Measurements from ENCODE around the gene PXDC1.
"Not testable (repeated sequence)": the region's sequence is repeated elsewhere in the genome, so short reads cannot be mapped to it uniquely, and the experiment has no call there.

Gene PXDC1

DNA sequence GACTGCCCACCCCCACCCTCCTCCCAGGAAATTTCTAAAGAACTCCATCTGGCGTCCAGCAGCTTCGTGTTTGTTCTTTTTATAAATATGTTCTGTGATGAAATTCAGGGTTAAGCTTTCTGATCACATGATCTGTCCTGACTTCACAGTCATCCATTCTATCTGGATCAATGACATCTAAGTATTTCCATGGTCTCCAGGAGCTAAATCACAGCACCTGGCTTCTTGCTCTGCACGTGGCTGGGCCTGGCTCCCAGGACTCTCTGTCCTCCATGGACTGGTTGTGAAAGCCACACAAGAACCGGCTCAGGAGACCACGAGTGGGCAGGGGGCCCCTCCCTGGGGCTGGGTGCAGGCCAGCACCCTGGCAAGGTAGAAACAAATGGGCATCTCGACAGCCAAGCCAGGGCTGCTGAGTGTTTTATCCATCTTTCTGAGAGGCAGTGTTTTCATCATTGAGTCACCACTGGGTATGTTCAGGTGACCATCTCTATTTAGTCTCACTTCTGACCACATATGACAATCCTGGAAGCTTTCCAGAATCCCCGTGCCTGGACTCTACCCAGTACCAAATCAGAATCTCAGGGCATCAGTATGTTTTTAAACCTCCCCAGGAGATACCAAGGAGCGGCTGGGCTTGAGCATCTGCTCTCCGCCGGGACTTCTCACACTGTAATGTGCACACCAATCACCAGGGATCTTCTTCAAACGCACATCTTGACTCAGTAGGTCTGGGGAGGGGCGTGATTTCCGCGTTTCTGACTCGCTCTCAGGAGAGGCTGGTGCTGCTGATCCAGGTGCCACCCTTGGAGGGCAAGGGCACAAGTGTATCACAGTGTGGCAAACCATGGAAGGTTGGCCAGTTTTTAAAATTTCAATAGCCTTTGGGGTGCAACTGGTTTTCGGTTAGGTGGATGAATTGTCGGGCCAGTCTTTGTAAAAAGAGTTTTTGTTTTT lies 31.6 kb upstream of the PXDC1 start:
- DNase-seq, result no peak

DNA sequence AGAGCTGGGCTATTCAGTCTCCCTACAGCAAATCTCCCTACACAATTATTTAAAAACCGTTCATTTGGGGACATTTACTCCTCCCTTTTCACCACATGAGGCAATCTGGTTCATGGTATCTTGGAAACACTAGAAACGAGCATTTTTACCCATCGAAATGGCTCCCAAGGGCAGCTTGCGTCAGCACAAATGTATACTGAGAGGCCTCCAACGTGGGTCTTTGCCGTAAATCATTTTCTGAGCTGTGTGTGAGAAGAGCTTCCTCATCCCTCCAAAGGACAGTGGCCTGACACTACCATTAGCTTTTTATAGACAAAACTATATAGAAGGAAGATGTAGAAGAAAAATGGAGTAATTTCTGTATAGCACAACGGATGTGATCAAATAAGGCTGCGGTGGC lies 30.0 kb upstream of the PXDC1 start:
- no peak for DNase-seq

DNA sequence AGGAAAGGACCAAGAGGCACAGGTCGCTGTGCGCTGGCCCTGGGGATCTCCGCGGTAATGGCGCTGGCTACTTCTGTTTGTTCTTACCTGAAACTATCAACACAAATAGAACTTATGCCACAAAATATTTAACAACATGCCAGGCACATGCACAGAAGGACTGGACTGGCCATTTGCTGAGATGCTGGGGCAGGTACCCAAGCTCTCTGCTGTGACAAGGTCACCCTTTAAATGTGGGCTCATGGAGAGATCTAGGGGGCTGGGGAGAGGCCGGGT lies 28.0 kb upstream of the PXDC1 start:
- no peak for DNase-seq

DNA sequence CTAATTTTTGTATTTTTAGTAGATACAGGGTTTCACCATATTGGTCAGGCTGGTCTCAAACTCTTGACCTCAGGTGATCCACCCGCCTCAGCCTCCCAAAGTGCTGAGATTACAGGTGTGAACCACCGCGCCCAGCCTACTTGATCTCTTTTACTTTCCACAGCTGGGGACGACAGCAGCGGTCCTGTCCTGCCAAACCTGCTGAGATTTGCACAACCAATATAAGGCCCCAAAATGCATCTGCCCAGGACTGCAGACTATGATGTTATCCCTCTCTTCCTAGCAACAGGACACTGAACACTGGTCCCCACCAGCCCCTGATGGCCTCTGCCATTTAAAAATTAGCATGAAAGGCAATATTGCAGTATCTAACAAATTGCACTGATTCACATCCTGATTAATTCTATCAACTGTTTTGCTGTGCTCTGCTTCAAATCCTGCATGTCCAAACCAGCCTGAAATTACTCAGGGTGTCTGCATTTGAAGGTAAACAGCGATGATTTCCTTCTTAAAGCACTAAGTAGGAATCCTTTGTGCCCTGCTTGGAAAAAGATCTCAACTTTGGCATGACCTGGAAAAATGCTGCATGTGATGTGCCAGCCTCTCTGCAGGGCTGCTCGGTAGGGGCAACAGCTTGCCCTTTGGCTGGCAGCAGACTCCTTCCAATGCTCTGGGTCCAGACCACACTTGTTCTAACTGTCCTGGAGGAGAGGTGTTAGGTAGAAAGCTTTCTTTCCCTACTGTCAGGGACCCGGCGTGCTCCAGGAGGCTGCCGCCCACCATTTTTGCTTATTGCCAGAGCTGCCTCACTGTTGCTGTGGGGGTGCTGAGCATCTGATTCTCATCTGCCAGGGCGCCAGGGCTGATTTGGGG lies 27.4 kb upstream of the PXDC1 start:
- no peak for DNase-seq

DNA sequence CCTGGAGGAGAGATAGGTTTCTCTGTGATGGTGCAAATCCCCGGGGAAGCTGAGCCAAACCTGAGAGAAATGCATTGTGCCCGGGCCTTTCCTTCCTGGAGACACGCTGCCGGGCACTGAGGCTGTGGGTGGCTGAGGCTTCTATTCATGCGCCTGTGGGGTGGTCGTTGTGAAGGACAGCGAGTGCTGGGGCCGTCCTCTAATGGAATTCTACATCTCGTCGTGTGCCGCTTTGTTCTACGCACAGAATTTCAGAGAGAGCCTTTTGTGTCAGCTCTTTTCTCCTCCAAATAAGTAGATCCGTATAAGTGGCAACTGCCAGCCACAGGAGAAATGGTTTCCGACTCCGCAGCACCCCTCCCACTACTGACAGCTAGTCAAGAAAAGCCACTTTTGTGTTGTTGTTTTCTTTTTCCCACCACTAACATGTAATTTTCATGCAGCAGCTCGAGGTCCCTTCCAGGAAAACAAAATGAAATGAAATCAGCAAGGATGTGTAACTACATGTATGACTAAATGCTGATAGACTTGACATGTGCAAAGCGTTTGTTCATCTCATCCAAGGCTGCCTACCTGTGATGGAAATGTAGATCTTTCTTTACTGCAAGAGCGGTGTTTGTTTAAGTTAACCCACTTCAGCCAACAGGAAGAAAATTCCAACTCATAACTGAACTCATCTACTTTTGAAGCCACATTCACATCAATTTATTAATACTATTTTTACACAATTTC lies 26.4 kb upstream of the PXDC1 start:
- DNase-seq, result no peak

DNA sequence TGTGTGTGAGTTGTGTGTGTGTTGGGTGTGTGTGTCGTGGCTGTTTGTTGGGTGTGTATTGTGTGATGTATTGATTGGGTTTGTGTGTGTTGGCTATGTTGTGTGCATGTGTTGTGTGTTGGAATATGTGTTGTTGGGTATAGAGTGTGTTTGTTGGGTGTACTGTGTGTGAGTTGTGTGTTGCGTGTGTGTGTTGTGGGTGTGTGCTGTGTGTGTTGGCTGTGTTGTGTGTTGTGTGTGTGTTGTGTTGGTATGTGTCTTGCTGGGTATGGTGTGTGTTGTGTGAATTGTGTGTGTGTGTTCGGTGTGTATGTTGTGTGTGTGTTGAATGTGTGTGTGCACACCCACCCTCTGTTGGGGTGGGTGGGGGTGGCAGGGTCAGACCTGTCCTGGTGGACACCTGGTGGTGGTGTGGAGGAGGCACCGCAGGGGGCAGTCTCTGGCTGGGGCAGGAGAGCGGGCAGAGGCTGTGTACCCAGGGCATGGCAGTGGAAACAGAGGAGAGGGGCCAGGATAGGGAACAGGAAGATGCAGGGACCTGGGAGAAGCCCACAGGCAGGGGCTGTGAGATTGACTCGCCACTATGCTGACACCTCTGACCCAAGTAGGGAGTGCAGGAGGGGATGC lies 25.5 kb upstream of the PXDC1 start:
- no peak for DNase-seq

DNA sequence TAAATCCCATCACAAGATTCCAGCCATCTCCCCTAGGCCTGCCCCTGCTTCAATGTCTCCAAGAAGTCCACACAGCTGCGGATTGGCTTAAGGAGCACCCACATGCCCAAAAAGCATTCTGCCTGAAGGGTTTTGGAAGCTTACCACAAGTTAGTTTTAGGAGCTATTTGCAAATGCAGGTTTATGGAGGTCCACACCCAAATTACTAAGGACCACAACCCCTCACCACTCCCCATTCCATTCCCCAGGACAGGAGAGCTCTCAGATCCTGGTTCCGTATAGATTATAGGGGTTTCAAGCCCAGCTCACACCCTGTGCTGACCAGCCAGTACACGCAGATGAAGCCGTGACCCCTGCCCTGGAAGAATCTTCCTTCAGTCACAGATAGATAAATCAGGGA lies 24.3 kb upstream of the PXDC1 start:
- no peak for DNase-seq

DNA sequence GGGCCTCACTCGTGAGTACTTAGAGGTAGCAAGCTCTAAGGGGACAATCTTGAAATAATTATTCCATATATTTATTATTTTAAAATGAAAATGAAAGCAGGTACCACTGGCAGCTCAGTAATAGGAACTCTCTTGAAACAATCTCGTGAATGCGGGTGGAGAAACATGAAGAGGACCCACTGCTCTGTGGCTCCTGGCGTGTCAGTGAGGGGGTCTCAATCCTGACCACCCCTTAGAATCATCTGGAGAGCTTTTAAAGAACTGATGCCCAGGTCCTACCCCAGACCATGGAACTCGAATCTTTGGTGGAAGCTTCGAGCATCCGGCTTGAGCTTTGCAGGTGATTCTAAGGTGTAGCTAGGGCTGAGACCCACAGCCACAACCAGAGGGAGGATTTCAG lies 23.9 kb upstream of the PXDC1 start:
- no peak for DNase-seq

DNA sequence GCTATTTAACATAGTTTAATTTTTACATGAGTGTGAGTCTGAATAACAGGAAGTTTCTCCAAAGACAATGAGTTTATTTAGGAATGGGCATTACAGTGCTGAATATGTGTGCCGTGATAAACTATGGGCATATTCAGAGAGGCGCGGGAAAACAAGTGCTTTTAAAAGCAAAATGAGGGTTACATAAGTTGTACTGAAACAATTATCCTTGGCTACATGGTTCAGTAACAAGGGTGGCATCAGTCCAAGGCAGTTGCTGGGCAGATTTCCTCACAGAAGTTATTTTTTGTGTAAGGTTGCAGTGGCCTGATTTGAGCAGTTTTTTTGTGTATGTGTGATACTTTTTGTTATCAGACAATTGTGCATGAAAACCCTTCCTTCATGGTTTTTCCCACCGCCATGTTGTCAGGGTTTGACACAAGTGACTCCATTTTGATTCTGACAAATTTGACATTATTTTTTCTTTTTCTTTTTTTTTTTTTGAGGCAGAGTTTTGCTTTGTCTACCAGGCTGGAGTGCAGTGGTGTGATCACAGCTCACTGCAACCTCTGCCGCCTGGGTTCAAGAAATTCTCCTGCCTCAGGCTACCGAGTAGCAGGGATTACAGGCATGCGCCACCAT lies 22.3 kb upstream of the PXDC1 start:
- no peak for DNase-seq

DNA sequence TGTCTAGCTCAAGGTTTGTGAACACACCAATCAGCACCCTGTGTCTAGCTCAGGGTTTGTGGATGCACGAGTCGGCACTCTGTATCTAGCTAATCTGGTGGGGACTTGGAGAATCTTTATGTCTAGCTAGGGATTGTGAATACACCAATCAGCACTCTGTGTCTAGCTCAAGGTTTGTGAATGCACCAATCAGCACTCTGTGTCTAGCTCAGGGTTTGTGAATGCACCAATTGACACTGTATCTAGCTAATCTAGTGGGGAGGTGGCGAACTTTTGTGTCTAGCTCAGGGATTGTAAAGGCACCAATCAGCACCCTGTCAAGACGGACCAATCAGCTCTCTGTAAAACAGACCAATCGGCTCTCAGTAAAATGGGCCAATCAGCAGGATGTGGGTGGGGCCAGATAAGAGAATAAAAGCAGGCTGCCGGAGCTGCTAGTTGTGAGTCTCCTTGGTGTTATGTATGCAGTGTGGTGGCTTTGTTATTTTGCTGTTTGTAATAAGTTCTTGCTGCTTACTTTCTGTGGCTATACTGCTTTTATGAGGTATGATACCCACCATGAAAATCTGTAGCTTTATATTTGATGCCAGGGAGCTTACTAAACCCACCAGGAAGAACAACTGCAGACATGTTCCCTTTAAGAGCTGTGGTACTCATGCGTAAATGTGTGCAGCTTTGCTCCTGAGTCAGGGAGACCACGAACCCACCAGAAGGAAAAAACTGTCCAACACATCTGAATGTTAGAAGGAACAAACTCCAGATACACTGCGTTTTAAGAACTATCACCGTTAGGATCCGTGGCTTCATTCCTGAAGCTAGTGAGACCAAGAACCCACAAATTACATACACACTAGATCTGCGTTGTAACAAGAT lies 20.9 kb upstream of the PXDC1 start:
- DNase-seq, result not testable (repeated sequence)

DNA sequence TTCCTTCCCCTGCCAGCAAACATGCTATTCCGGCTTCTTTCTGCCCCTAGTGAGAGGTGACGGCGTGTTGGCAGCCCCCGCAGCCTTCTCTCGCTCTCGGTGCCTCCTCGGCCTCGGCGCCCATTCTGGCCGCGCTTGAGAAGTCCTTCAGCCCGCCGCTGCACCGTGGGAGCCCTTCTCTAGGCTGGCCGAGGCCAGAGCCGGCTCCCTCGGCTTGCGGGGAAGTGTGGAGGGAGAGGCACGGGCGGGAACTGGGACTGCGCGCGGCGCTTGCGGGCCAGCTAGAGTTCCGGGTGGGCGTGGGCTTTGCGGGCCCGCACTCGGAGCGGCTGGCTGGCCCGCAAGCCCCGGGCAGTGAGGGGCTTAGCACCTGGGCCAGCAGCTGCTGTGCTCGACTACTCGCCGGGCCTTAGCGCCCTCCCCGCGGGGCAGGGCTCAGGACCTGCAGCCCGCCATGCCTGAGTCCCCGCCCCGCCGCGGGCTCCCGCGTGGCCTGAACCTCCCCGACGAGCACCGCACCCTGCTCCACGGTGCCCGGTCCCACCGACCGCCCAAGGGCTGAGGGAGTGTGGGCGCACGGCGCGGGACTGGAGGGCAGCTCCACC lies 20.0 kb upstream of the PXDC1 start:
- no peak for DNase-seq

DNA sequence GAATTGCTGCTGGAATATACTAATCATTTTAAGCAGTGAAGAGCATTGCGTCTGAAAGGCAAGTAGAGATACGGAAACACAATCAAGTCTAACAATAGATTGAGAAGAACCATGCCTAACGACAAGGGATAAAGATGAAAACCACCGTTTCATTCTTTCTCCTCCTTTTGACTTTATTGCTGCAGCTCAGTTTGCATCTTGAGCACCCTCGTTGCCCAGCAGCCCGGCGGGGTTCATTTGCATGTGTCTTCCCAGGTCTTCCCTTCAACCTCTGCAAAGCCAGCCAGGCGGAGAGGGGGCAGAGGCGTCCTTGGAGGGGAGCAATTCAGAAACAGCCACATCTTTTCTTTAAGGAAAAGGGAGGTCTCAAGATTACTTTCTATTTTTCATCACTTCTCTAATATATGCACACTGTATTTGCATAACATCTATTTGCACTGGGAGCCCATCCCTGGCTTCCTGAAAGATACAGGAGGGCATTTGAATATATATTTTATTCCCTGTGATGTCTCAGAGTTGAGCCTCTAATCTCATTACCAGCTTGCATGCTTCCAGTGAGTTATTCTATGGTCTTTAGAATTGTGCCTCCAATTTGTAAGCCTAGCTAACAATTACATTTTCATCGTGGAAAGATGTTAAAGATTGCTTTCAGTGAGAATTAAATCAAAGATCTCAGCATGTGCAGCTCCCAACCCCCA lies 18.7 kb upstream of the PXDC1 start:
- no peak for DNase-seq

DNA sequence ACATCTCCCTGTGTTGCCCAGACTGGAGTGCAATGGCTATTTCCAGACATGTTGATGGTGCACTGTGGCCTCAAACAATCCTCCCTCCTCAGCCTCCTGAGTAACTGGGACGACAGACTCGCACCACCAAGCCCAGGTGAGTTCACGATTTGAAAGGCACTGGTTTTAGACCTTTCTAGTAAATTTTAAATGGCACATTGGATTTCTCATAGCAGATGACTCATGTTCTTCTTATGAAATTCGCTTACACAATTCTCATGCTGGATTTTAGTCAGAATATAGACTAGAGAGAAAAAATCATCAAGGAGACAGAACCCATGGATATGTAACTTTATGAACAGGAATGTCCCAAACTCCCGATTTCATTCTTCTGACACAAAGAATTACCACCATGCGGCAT lies 18.1 kb upstream of the PXDC1 start:
- no peak for DNase-seq

DNA sequence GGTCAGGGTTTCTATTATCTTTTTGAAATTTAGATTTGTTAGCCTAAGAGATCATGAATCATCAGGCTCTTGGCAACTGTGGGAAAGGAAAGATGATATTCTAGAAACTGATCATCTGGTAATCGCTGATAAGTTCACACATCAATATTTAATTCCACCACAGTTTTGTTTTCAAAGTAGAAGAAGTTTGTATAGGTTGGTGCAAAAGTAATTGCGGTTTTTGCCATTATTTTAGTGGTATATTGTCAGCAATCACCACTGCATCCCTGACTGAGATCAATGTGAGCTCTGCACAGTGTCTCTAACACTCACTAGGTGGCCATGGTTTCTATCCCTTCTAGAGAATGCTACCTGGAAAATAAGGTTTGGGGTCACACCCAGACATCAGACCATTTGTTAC lies 17.0 kb upstream of the PXDC1 start:
- DNase-seq, result no peak

DNA sequence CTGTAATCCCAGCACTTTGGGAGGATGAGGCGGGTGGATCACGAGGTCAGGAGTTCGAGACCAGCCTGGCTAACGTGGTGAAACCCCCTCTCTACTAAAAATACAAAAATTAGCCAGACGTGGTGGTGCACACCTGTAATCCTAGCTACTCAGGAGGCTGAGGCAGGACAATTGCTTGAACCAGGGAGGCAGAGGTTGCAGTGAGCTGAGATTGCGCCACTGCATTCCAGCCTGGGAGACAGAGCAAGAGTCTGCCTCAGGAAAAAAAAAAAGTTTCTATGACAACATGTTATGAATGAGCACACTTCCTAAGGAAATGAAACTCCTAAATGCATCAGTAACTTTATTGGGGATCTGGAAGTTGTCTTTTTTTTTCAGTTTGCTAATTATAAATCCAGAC lies 16.0 kb upstream of the PXDC1 start:
- DNase-seq, result not testable (repeated sequence)

DNA sequence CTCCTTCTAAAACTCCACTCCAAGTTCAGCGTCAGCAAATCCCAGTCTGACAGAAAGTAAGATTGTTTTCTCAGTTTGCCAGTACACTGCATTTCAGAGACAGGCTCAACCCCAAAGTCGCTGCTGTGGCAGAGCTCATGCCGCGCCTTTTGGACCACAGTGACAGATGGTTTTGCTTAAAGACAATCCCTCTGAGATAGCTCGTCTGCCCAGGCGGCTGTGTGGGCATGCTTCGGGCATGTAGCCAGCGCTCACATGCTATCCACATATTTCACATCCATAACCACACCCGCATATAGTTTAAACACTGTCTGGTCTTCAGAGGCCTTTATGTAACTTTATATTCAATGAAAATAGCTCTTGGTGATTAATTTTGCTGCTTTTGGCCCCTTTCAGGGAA lies 14.7 kb upstream of the PXDC1 start:
- DNase-seq, result no peak

DNA sequence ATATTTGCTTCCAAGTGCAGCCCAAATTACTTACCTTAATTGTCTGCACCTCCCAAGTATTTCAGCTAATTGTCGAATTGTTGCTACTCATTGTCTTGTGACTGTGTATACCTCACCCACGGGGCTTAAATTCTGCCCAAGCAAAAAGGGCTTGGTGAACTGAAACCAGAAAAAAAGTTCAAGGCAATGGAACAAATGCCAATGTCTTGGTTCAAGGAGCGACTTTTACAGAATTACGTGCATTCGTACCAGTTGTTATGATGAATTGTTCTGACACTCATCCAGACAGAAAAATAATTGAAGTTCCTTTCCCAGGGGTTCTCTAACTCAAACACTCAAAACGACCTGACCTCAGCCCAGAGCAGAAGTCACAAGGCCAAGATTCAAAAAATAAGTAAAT lies 13.9 kb upstream of the PXDC1 start:
- DNase-seq, result no peak

DNA sequence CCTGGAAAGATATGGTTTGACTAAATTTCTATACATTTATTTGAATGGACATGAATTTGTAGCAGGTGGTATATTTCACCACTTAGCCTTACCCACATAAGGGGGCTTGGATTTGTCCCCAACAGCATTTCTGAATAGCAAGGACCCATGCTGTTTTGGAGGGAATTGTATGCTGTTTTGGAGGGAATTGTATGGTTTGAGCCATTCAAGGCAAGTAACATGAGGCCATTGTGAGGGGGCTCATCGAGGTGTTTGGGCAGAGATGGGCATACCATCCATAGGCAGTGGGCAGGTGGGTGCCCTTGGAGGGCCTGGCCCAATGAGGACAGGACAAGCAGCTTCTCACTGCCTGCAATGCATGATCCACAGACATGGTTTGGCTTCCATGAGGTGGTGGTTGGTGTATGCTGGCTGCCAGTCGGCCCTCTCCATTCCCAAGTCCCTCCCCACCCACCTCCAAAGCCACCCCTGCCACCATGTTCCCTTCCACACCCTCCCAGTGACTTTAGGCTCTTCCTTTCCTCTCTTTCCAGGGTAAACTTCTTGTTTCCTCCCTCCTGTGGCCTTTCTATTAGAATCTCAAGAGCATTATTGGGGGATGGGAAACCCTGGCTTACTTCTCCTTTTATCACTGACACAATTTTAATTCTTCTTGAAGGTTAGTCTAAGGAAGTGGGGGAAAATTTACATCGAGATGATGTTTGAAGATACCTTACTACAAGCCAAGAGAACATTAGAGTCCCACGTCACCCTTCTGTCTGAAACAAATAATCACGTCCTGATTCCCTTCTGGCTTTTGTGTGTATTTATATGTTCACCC lies 13.2 kb upstream of the PXDC1 start:
- DNase-seq, result no peak

DNA sequence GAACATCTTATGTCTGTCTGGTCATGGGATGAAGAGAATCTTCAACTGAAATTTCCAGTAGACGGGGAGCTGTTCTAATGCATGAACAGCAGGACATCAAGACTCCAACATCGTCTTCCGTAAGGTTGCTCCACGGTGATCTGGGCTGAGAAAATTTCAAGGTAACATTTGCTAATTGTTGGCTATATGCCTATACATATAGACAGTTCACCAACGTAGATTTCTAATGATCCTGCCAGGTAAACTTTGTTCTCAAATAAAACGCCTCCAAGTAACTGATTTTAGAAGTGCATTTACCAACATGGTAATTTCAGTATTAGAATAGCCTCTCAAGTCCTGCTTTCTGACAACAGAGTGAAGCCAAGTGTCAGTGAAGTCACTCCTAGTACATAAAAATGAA lies 11.3 kb upstream of the PXDC1 start:
- DNase-seq, result no peak

DNA sequence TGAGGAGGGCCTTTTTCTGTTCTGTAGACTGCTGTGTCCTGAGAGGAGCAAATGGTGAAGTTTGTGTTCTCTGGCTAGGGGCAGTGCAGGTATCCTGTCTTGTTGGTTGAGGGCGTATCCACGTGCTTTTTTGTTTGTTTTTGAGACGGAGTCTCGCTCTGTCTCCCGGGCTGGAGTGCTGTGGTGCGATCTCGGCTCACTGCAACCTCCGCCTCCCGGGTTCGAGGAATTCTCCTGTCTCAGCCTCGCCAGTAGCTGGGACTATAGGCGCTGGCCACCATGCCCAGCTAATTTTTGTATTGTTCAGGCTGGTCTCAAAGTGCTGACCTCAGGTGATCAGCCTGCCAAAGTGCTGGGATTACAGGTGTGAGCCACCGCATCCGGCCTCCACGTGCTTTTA lies 10.8 kb upstream of the PXDC1 start:
- no peak for DNase-seq

Data from NCI-H1092 (cell line).